ENCODE data around the gene ZNF367. TPM values are rescaled to one million over a fixed set of nuclear protein-coding genes. Genes with fewer than 3 reads are reported as not detected.

ZNF367 gene
- total and polyA plus RNA-seq, 2 of the 4 experiments (the other 2 are of a cell fraction): 1.1 to 2.7 TPM

DNA sequence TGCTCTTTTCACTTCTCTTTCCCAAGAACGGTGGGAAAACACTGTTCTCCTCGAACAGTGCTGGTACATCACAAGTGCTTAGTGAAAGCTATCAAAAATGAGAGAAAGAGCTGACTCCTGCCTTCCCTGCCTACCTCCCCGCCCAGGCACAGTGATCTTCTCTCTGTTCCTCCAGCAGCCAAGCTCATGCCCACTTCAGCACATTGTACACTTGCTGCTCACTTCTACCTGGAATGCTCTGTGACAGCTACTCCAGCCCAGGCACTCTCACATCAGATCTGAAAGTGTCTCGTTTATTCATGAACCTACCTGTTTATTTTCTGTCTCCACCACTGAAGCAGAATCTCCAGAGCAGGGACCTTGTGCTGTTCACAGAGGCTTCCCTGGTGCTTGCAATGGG is 36.5 kb downstream of the ZNF367 start:
- Histone ChIP-seq H2BK15ac (ENCODE audit: low read depth, low read length) (no peak overlapping the region), H3K79me1 (ENCODE audit: low read depth in 1 of 2, low read length in 2 of 2) (peaks cover 16 to 61% of the 10 kb centered on the region in 2 experiments), H3K23ac (ENCODE audit: low read depth, low read length) (no peak overlapping the region), H4K8ac (ENCODE audit: low read depth in 2 of 2, low read length in 2 of 2) (no peak overlapping the region), H3K9me3 (ENCODE audit: control insufficient read depth, insufficient read depth, low read length) (no peaks in the 10 kb centered on the region), H3K4ac (ENCODE audit: low read depth, low read length) (no peak overlapping the region), H4K91ac (ENCODE audit: insufficient read depth, low read depth, low read length) (no peak overlapping the region), H2BK20ac (ENCODE audit: low read depth, low read length) (no peak overlapping the region), H3K36me3 (ENCODE audit: control insufficient read depth, insufficient read depth, low read length) (no peaks in the 10 kb centered on the region), H2AK9ac (replicated peaks; ENCODE audit: low read depth, low read length, poor library complexity) (no peak overlapping the region), H2AFZ (replicated peaks; ENCODE audit: low read length, poor library complexity) (no peak overlapping the region), H3K4me3 (ENCODE audit: insufficient read depth, low read depth, low read length) (no peak overlapping the region), H2AK5ac (ENCODE audit: low read depth, low read length) (no peak overlapping the region), H3K56ac (ENCODE audit: extremely low read depth, insufficient read depth, low read length) (no peak overlapping the region), H3K27ac (ENCODE audit: insufficient read depth, low read length) (no peak overlapping the region), H4K20me1 (ENCODE audit: insufficient read depth, low read length) (peaks cover 23% of the 10 kb centered on the region), H3K18ac (ENCODE audit: low read depth, low read length) (no peak overlapping the region), H4K5ac (ENCODE audit: low read depth, low read length) (no peak overlapping the region), H3K9me1 (ENCODE audit: insufficient read depth, low read length) (peaks cover 10% of the 10 kb centered on the region; the same call in 1 of the 2 replicates), H2BK120ac (ENCODE audit: low read depth, low read length) (no peak overlapping the region), H3K27me3 (ENCODE audit: control insufficient read depth, insufficient read depth, low read length) (no peaks in the 10 kb centered on the region), H3K14ac (replicated peaks; ENCODE audit: low read depth, low read length) (no peak overlapping the region), H3K4me2 (ENCODE audit: low read depth, low read length) (no peak overlapping the region), H2BK5ac (ENCODE audit: low read depth, low read length, poor library complexity, severe bottlenecking) (no peak overlapping the region), H3K9ac (ENCODE audit: low read depth, low read length) (no peak overlapping the region), H3K4me1 (ENCODE audit: control insufficient read depth, insufficient read depth, low read length) (peaks cover 16% of the 10 kb centered on the region)
- no peak for ATAC-seq (ENCODE audit: low read depth)
- intact Hi-C loops (cut with micrococcal nuclease) (loop anchor here (5.0 kb wide), 1 partner anchor 36 kb away; the partner anchor contains the start of gene ZNF367), in situ Hi-C loops (cut with MboI; ENCODE audit: low sequenced_read_pairs) (no loop called here), dilution Hi-C loops (cut with HindIII; ENCODE audit: low sequenced_read_pairs, unreplicated experiment) (no loop called here)
- ChIA-PET CTCF (no interaction called here), POLR2A (ENCODE audit: unreplicated experiment) (interaction anchor here (0.6 kb wide), 1 partner anchor 19 kb away, joined by 3 read pairs; no protein-coding TSS in a partner anchor)
- BruUV-seq (replicated peaks): no TSS peak
- WGBS, 2 experiments (ENCODE audit: extremely low coverage in 2 of 2, insufficient read length in 1 of 2): no CpG with 5 or more reads among the region's 4 CpGs
- TF ChIP-seq NFE2L2 (IDR thresholded peaks at IDR 0.05; ENCODE audit: low read depth, low read length) (no peak), MXI1 (IDR thresholded peaks at IDR 0.05; ENCODE audit: borderline replicate concordance, low read depth, low read length) (no peak), FOS (IDR thresholded peaks at IDR 0.05; ENCODE audit: low read depth, low read length) (no peak), MAFK (IDR thresholded peaks at IDR 0.05; ENCODE audit: low read depth, low read length) (no peak), RCOR1 (IDR thresholded peaks at IDR 0.05; ENCODE audit: insufficient replicate concordance, low read length) (no peak), CHD1 (IDR thresholded peaks at IDR 0.05; ENCODE audit: low read depth, low read length) (no peak), MAZ (IDR thresholded peaks at IDR 0.05; ENCODE audit: borderline replicate concordance, low read depth, low read length) (no peak), SMC3 (IDR thresholded peaks at IDR 0.05; ENCODE audit: low read depth, low read length) (no peak), BHLHE40 (IDR thresholded peaks at IDR 0.05; ENCODE audit: low read depth, low read length) (no peak)
- TF ChIP-seq, protein P1, sequence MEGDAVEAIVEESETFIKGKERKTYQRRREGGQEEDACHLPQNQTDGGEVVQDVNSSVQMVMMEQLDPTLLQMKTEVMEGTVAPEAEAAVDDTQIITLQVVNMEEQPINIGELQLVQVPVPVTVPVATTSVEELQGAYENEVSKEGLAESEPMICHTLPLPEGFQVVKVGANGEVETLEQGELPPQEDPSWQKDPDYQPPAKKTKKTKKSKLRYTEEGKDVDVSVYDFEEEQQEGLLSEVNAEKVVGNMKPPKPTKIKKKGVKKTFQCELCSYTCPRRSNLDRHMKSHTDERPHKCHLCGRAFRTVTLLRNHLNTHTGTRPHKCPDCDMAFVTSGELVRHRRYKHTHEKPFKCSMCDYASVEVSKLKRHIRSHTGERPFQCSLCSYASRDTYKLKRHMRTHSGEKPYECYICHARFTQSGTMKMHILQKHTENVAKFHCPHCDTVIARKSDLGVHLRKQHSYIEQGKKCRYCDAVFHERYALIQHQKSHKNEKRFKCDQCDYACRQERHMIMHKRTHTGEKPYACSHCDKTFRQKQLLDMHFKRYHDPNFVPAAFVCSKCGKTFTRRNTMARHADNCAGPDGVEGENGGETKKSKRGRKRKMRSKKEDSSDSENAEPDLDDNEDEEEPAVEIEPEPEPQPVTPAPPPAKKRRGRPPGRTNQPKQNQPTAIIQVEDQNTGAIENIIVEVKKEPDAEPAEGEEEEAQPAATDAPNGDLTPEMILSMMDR (conservative IDR thresholded peaks at IDR 0.05; ENCODE audit: low read depth, low read length): no peak
- DNase-seq: no peak

Data from IMR-90 (cell line).